ENCODE measurements around the gene KIDINS220.

Gene KIDINS220

DNA sequence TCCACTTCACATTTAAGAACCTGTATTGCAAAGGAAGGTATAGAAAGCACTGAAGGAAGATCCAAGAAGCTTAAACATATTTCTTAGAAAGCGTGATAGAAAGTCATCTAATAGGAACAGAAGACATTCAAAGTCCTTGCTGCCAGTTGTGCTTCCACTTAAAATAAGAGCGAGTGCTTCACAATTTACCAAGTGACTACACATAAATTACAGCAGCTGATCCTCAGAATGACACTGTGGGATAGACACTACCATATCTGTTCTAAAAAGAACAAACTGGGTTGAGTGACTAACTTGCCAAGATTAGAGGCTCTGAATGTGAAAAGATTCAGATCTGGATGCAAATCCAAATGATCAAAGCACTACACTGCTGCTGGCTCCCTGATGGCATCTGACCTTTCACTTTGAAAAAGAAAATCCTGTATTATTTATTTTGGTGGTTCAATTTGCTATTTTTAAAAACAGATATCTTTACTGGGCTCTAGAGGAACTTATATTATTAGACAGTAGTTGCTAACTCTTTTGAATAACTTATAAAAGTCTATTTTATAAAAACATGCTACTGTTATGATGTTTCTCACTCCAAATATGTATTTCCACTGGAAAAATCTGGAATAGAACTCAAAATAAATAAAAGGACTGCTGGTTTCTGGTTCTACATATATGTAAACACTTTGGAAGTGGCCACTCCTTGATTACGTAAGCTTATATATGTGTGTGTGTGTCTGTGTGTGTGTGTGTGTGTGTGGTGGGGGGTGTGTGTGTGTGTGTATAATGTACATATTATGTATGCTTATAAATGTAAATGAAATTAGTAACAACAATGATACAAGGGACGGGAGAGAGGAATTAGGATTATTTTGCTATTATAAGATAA, 57.4 kb downstream of the KIDINS220 start:
- H3K9me3 Mint-ChIP-seq: no peaks in the 10 kb centered on the region
- H3K27ac Mint-ChIP-seq: no peak overlapping the region
- H3K4me3 Mint-ChIP-seq: no peak overlapping the region
- no peaks in the 10 kb centered on the region for H3K27me3 Mint-ChIP-seq (ENCODE audit: low read depth)
- peaks cover 48% of the 10 kb centered on the region for H3K36me3 Mint-ChIP-seq (ENCODE audit: low read depth)
- peaks cover 7% of the 10 kb centered on the region for H3K4me1 Mint-ChIP-seq (ENCODE audit: low read depth)
- DNase-seq (ENCODE audit: low spot score): no peak

DNA sequence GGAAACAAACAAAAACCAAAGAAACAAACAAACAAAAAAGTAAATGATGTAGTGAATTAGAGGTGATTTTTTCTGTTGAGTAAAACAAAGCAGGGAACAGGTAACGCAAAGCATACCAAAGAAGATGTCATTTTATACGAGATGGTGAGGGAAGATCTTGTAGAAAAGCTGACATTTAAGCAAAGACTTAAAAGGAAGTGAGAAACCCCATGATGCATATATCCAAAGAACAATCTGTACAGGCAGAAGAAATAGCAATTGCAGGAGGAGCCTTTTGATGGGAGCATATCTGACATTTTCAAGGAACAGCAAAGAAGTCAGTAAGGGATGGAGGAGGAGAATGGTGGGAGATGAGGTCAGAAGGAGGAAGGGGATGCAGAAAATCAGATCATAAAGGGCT, 63.0 kb downstream of the KIDINS220 start:
- Mint-ChIP-seq H3K27me3 (ENCODE audit: low read depth) (no peaks in the 10 kb centered on the region), H3K4me3 (no peak overlapping the region), H3K27ac (no peak overlapping the region), H3K36me3 (ENCODE audit: low read depth) (peaks cover 33% of the 10 kb centered on the region), H3K9me3 (no peaks in the 10 kb centered on the region), H3K4me1 (ENCODE audit: low read depth) (peaks cover 4% of the 10 kb centered on the region)
- no peak for DNase-seq (ENCODE audit: low spot score)

DNA sequence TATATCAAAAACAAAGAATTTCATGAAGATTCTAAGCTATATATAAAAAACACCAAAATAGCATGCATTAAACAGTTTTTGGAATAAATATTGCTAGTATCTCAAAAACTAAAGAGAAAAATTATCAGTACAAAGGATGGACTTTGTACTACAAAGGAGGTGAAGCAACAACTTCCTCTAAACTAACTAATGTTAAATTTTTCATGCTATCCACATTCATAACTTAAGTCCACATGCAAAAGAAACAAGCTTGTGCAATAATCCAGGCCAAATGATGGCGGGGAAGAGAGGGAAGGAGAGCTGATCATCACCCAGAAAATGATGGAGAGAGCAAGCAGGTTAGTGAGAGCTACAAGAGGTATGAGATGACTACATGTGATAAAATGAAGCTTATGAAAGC, 70.1 kb downstream of the KIDINS220 start:
- Mint-ChIP-seq H3K36me3 (ENCODE audit: low read depth) (peaks cover 13% of the 10 kb centered on the region), H3K9me3 (no peaks in the 10 kb centered on the region), H3K4me1 (ENCODE audit: low read depth) (no peaks in the 10 kb centered on the region), H3K27me3 (ENCODE audit: low read depth) (no peaks in the 10 kb centered on the region), H3K4me3 (no peak overlapping the region), H3K27ac (no peak overlapping the region)
- no peak for DNase-seq (ENCODE audit: low spot score)

DNA sequence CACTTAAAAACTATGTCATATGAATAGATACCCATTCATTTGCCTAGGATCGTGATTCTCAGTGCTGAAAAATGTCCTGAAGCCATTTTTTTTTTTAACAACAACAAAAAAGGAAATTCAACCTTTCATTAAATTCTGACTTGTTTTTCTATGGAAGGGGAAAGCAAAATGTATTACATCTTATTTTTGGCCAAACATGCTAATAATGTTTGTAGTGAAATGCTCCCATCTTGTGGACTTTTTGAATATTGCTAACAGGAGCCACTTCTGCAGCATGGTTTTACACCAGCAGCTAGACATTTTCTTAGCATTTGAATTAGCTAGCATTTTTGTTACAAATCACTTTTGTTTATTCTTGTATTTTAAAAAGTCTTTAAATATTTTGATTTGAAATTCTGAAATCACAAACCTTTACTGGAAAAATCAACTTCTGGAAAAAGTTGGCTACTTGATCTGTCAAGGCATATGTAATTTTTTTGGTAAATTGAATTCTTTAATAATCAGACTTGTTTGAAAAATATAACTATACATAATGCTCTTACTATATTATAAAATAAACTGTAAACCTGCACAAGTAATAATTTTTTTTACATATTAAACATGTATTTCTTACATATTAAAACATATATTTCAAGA, 75.8 kb downstream of the KIDINS220 start:
- peaks cover 4% of the 10 kb centered on the region for H3K9me3 Mint-ChIP-seq
- peaks cover 1% of the 10 kb centered on the region for H3K4me1 Mint-ChIP-seq (ENCODE audit: low read depth)
- H3K36me3 Mint-ChIP-seq (ENCODE audit: low read depth): peaks cover 19% of the 10 kb centered on the region
- no peak for DNase-seq (ENCODE audit: low spot score)
- H3K4me3 Mint-ChIP-seq: no peak overlapping the region
- no peaks in the 10 kb centered on the region for H3K27me3 Mint-ChIP-seq (ENCODE audit: low read depth)
- no peak overlapping the region for H3K27ac Mint-ChIP-seq

DNA sequence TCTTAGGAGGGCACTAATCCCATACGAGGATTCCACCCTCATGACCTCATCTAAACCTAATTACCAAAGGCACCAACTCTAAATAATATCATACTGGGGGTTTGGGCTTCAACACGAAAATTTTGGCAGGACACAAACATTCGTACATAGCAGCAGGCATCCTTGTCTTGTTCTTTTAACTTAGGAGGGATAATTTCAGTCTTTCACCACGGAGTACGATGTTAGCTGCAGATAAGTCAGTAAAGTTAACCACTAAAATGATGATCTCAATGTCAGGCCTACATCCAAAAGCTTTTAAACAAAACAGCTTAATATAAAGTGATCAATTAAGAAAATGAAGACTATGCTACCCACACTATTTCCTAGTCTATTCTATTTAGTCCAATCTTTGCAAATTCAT, 80.7 kb downstream of the KIDINS220 start:
- Mint-ChIP-seq H3K27me3 (ENCODE audit: low read depth) (no peaks in the 10 kb centered on the region), H3K36me3 (ENCODE audit: low read depth) (peaks cover 26% of the 10 kb centered on the region), H3K4me1 (ENCODE audit: low read depth) (peaks cover 3% of the 10 kb centered on the region), H3K27ac (no peak overlapping the region), H3K9me3 (peaks cover 16% of the 10 kb centered on the region), H3K4me3 (no peak overlapping the region)
- no peak for DNase-seq (ENCODE audit: low spot score)

DNA sequence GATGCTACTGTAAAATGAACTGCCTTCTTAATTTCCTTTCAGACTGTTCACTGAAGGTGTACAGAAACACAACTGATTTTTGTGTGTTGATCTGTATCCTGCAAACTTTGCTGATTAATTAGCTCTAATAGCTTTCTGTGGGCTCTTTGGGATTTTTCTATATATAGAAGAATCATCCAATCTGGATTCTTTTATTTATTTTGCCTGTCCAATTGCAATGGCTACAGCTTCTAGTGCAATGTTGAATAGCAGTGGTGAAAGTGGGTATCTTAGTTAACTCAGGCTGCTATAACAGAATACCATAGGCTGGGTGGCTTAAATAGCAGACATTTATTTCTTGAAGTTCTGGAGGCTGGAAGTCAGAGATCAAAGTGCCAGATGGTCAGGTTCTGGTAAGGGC, 81.2 kb downstream of the KIDINS220 start:
- H3K4me3 Mint-ChIP-seq: no peak overlapping the region
- peaks cover 26% of the 10 kb centered on the region for H3K36me3 Mint-ChIP-seq (ENCODE audit: low read depth)
- no peaks in the 10 kb centered on the region for H3K27me3 Mint-ChIP-seq (ENCODE audit: low read depth)
- H3K9me3 Mint-ChIP-seq: peaks cover 16% of the 10 kb centered on the region
- no peak for DNase-seq (ENCODE audit: low spot score)
- H3K4me1 Mint-ChIP-seq (ENCODE audit: low read depth): peaks cover 3% of the 10 kb centered on the region
- no peak overlapping the region for H3K27ac Mint-ChIP-seq

DNA sequence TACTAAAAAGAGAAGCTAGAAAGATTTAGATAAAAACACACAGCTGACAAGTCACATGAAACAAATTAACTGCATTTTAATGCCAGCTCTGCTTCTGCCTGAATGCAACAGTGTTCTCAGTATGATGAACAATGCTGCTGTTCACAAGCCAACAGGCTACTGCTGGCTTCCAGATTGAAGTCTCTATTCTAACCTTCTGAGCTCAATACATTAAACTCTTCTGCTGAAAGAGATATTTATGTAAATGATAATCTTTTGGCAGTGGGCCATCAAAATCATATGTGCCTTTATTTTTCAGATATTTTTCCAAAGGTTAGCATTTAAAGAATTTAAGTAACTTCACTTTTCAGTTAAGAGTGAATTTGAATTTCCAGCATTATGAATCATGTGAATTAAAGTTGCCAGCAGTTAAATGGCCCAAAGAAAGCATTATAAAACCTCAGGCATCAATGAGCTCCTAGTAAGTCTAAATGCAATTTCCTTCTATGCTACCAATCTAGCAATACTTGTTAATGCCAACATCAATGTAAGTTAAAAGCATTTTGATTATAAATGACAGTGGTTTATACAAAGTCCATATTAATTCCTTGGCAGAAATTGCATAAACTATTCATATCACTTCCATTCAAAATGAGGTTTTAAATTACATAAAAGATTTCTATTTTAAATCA, 83.2 kb downstream of the KIDINS220 start:
- H3K4me3 Mint-ChIP-seq: no peak overlapping the region
- H3K4me1 Mint-ChIP-seq (ENCODE audit: low read depth): peaks cover 2% of the 10 kb centered on the region
- DNase-seq (ENCODE audit: low spot score): no peak
- peaks cover 26% of the 10 kb centered on the region for H3K36me3 Mint-ChIP-seq (ENCODE audit: low read depth)
- no peaks in the 10 kb centered on the region for H3K27me3 Mint-ChIP-seq (ENCODE audit: low read depth)
- H3K9me3 Mint-ChIP-seq: peaks cover 16% of the 10 kb centered on the region
- no peak overlapping the region for H3K27ac Mint-ChIP-seq

DNA sequence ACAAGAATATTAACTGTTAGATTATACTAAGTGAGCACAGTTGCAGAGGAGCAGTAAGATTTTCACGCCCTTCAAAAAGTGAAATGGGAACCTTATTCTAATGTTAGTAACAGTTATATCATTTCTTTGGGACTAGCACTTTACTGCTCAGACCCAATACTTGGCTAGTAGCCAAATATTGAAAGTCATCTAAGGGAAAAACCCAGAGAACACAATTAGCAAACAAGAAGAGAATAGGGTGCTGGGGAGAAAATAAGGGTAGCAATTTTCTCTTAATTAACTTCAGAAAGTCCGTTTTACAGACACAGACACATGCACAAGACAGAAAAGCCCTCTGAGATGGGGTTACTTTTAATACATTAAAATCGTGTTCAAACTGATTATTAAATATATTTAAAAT, 83.8 kb downstream of the KIDINS220 start:
- no peak overlapping the region for H3K4me3 Mint-ChIP-seq
- H3K27ac Mint-ChIP-seq: no peak overlapping the region
- no peaks in the 10 kb centered on the region for H3K27me3 Mint-ChIP-seq (ENCODE audit: low read depth)
- peaks cover 2% of the 10 kb centered on the region for H3K4me1 Mint-ChIP-seq (ENCODE audit: low read depth)
- peaks cover 16% of the 10 kb centered on the region for H3K9me3 Mint-ChIP-seq
- DNase-seq (ENCODE audit: low spot score): no peak
- peaks cover 26% of the 10 kb centered on the region for H3K36me3 Mint-ChIP-seq (ENCODE audit: low read depth)

DNA sequence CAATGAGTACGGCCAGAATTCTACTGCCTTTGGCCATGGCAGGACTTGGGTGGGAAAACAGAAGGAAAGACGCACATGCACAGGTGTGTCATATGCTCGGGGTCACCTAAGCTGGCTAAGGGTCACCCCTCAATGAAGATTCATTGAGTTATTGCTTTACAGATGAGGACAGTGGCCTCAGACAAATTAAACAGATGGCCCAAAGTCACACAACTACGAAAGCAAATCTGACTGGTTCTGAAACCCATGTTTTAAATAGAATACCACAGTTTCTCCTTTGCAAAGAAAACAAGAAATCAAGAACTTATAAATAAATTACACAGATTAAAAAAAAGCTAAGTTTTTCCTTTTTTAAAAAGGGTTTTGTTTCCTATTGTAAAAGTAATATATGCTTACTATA, 85.0 kb downstream of the KIDINS220 start:
- Mint-ChIP-seq H3K4me3 (no peak overlapping the region), H3K27me3 (ENCODE audit: low read depth) (no peaks in the 10 kb centered on the region), H3K9me3 (peaks cover 16% of the 10 kb centered on the region), H3K36me3 (ENCODE audit: low read depth) (peaks cover 17% of the 10 kb centered on the region), H3K4me1 (ENCODE audit: low read depth) (peaks cover 2% of the 10 kb centered on the region), H3K27ac (no peak overlapping the region)
- DNase-seq (ENCODE audit: low spot score): no peak

DNA sequence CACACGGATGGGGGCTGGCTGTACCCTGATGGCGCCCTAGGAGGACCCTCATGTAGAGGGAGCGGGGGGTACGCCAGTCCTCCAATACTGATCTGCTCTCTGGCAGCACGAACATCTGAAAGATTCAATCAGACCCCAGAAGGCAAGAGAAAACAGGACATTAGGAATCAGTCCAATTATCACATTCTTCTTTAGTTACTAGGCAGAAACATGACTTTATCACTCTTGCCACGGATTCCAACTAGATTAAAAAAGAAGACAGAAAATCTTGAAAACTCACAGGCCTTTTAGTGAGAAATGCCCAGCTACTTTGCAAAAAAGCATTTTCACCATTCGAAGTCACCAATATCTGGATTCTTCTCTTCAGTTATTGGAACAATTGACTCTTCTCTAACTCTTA, 87.2 kb downstream of the KIDINS220 start:
- Mint-ChIP-seq H3K4me3 (no peak overlapping the region), H3K4me1 (ENCODE audit: low read depth) (no peaks in the 10 kb centered on the region), H3K36me3 (ENCODE audit: low read depth) (peaks cover 3% of the 10 kb centered on the region), H3K27ac (no peak overlapping the region), H3K27me3 (ENCODE audit: low read depth) (no peaks in the 10 kb centered on the region), H3K9me3 (no peaks in the 10 kb centered on the region)
- no peak for DNase-seq (ENCODE audit: low spot score)

DNA sequence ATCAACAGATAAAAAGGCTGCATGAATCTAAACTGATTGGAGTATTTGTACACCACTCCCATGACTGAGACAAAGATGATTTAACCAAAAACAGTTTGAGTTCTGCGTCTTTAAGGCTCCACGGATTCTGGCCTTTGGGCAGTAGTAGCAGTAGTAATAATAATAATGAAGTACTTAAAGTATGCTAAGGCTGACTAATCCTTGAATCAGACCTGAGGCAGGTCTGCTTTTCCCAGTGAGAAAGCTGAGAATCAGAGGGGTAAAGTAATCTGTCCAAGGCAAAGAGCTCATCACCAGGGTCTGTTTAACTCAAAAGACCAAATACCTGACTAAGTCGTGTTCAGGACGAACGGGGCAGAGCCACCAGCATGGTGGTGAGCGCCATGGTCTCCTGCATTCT, 94.2 kb downstream of the KIDINS220 start:
- H3K36me3 Mint-ChIP-seq (ENCODE audit: low read depth): peaks cover 2% of the 10 kb centered on the region
- no peaks in the 10 kb centered on the region for H3K9me3 Mint-ChIP-seq
- no peak for DNase-seq (ENCODE audit: low spot score)
- no peak overlapping the region for H3K4me3 Mint-ChIP-seq
- H3K4me1 Mint-ChIP-seq (ENCODE audit: low read depth): peaks cover 1% of the 10 kb centered on the region
- no peak overlapping the region for H3K27ac Mint-ChIP-seq
- H3K27me3 Mint-ChIP-seq (ENCODE audit: low read depth): no peaks in the 10 kb centered on the region

DNA sequence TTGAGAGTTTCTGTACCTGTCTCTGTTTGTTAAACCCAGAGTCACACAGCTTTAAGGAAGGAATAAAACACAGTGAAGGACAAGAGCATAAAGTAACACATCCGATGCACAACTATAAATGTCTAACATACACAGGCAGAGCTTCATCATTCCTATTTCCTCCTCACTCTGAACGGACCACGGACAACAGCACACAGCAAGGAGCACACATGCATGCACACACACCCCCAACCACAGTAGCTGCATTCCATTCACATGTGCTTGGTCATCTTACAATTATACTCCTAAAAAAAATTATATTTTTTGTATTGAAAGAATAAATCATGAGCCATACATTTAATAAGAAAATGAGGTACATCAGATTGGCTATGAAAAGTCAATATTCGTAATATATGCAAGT, 97.3 kb downstream of the KIDINS220 start:
- Mint-ChIP-seq H3K27me3 (ENCODE audit: low read depth) (no peaks in the 10 kb centered on the region), H3K27ac (no peak overlapping the region), H3K36me3 (ENCODE audit: low read depth) (peaks cover 1% of the 10 kb centered on the region), H3K4me1 (ENCODE audit: low read depth) (peaks cover 1% of the 10 kb centered on the region), H3K4me3 (no peak overlapping the region), H3K9me3 (no peaks in the 10 kb centered on the region)
- DNase-seq (ENCODE audit: low spot score): no peak

DNA sequence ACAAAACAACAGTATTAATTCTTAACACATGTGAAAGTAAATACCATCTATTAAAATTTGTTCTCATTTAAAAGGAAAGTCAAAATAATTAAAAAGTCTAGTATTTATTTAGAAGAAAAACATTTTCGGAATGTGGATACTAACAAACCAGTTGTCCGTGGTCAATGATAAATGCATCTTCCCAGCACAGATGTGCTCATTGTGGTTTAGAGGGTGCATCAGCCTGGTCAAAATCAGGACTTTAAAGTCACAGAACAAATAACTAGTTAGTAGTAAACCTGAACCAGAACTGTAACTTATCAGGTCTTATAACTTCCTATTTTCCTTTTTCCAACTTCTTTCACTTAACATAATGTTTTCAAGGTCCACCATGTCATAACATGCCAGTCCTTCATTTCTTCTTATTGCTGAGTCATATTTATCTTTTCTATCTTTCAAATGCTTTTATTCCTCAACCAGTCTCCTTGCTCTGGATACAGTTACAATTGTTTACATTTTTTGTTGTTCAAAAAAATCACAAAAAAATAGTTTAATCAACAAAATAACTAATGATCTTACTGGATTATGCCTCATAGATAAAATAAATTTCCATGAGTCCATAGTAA, 99.7 kb downstream of the KIDINS220 start:
- no peak for DNase-seq (ENCODE audit: low spot score)
- H3K27me3 Mint-ChIP-seq (ENCODE audit: low read depth): no peaks in the 10 kb centered on the region
- H3K4me3 Mint-ChIP-seq: no peak overlapping the region
- H3K9me3 Mint-ChIP-seq: no peaks in the 10 kb centered on the region
- peaks cover 1% of the 10 kb centered on the region for H3K4me1 Mint-ChIP-seq (ENCODE audit: low read depth)
- no peak overlapping the region for H3K27ac Mint-ChIP-seq
- H3K36me3 Mint-ChIP-seq (ENCODE audit: low read depth): peaks cover 12% of the 10 kb centered on the region

DNA sequence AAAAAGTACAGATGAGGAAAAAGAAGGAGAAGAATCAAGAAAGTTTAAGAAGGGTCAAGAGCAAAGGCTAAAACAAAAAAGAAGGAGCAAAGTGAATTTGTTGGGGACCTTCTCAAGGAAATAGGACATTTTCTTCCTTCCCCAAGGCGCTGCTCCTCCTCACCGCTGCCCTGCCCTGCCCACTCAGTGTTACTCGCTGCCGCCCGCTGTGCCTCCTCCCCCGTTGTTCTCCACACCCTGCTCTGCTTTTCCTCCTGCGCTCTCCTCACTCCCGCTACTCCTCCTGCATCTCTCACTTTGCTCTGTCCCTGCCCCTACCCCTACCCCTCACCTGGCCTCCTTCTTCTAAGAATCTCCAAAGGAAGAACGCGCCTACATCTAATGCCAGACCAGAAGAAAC, 104.8 kb downstream of the KIDINS220 start:
- no peak for DNase-seq (ENCODE audit: low spot score)
- no peaks in the 10 kb centered on the region for H3K4me1 Mint-ChIP-seq (ENCODE audit: low read depth)
- H3K36me3 Mint-ChIP-seq (ENCODE audit: low read depth): peaks cover 30% of the 10 kb centered on the region
- H3K4me3 Mint-ChIP-seq: no peak overlapping the region
- H3K27me3 Mint-ChIP-seq (ENCODE audit: low read depth): no peaks in the 10 kb centered on the region
- H3K27ac Mint-ChIP-seq: no peak overlapping the region
- H3K9me3 Mint-ChIP-seq: no peaks in the 10 kb centered on the region

All from T-helper 2 cell treated with Interferon-gamma antibody and Interleukin-4, amounts not matched to agents 5 μg/mL and 100 μg/mL, for 36 hours (primary cell).